ENCODE measurements around the gene CENPO. TPM values are rescaled to one million over a fixed set of nuclear protein-coding genes. Genes with fewer than 3 reads are reported as not detected.

The CENPO gene
- total and polyA plus RNA-seq, 2 donors (not counting 1 experiment from before 2014, with no cell fraction given), result 9.1 to 12.7 TPM

GRCh38 chr2:24820175-24820513, 26.9 kb downstream of the CENPO start:
- no peak overlapping the region for H3K4me3 ChIP-seq (replicated peaks in 1 of 4; ENCODE audit: control extremely low read depth in 1 of 4, insufficient read depth in 1 of 4, low read depth in 3 of 4, low read length in 4 of 4)
- no peaks in the 10 kb centered on the region for H4K20me1 ChIP-seq (ENCODE audit: control insufficient read depth, extremely low read depth, insufficient read depth, low read length)

GRCh38 chr2:24820598-24821432, 27.6 kb downstream of the CENPO start:
- peaks cover 2% of the 10 kb centered on the region for H3K4me1 ChIP-seq (ENCODE audit: control insufficient read depth, extremely low read depth, insufficient read depth, low read length)
- H3K4me3 ChIP-seq (replicated peaks in 1 of 4; ENCODE audit: control extremely low read depth in 1 of 4, insufficient read depth in 1 of 4, low read depth in 3 of 4, low read length in 4 of 4), result no peak overlapping the region
- H4K20me1 ChIP-seq (ENCODE audit: control insufficient read depth, extremely low read depth, insufficient read depth, low read length), result no peaks in the 10 kb centered on the region
- TF ChIP-seq EZH2 (IDR thresholded peaks at IDR 0.05; ENCODE audit: low read length, missing control alignments) (no peak), CTCF (conservative IDR thresholded peaks at IDR 0.05 in 1 of 2, IDR thresholded peaks at IDR 0.05 in 1 of 2; ENCODE audit: low read depth in 1 of 2, low read length in 2 of 2) (no peak)
- H3K36me3 ChIP-seq (ENCODE audit: control insufficient read depth, insufficient read depth, low read length), result peaks cover 26% of the 10 kb centered on the region
- no peaks in the 10 kb centered on the region for H3K27me3 ChIP-seq (ENCODE audit: control insufficient read depth, insufficient read depth, low read length)
- peaks cover 2% of the 10 kb centered on the region for H3K79me2 ChIP-seq (ENCODE audit: control insufficient read depth, insufficient read depth, low read length)
- no peaks in the 10 kb centered on the region for H3K9me3 ChIP-seq (ENCODE audit: control insufficient read depth, insufficient read depth, low read depth, low read length)
- no peak overlapping the region for H3K9ac ChIP-seq (ENCODE audit: insufficient read depth, low read length)
- no peak overlapping the region for H2AFZ ChIP-seq (ENCODE audit: low read length)
- DNase-seq (ENCODE audit: low read depth in 2 of 2), result no peak
- no peak overlapping the region for H3K27ac ChIP-seq (ENCODE audit: insufficient read depth, low read length)
- no peak overlapping the region for H3K4me2 ChIP-seq (ENCODE audit: extremely low read depth, insufficient read depth, low read length)

More at GRCh38 chr2:24820175-24820513, 26.9 kb downstream of the CENPO start:
- H3K27me3 ChIP-seq (ENCODE audit: control insufficient read depth, insufficient read depth, low read length), result no peaks in the 10 kb centered on the region
- TF ChIP-seq EZH2 (IDR thresholded peaks at IDR 0.05; ENCODE audit: low read length, missing control alignments) (no peak), CTCF (conservative IDR thresholded peaks at IDR 0.05 in 1 of 2, IDR thresholded peaks at IDR 0.05 in 1 of 2; ENCODE audit: low read depth in 1 of 2, low read length in 2 of 2) (no peak)
- H3K4me2 ChIP-seq (ENCODE audit: extremely low read depth, insufficient read depth, low read length), result no peak overlapping the region
- H2AFZ ChIP-seq (ENCODE audit: low read length), result no peak overlapping the region
- no peak overlapping the region for H3K27ac ChIP-seq (ENCODE audit: insufficient read depth, low read length)
- DNase-seq (ENCODE audit: low read depth in 2 of 2), result no peak
- H3K9me3 ChIP-seq (ENCODE audit: control insufficient read depth, insufficient read depth, low read depth, low read length), result no peaks in the 10 kb centered on the region
- peaks cover 5% of the 10 kb centered on the region for H3K79me2 ChIP-seq (ENCODE audit: control insufficient read depth, insufficient read depth, low read length)
- H3K4me1 ChIP-seq (ENCODE audit: control insufficient read depth, extremely low read depth, insufficient read depth, low read length), result peaks cover 2% of the 10 kb centered on the region
- peaks cover 26% of the 10 kb centered on the region for H3K36me3 ChIP-seq (ENCODE audit: control insufficient read depth, insufficient read depth, low read length)
- H3K9ac ChIP-seq (ENCODE audit: insufficient read depth, low read length), result no peak overlapping the region

GRCh38 chr2:24821433-24821891, 28.2 kb downstream of the CENPO start:
- no peak for DNase-seq (ENCODE audit: low read depth in 2 of 2)
- Histone ChIP-seq H3K27me3 (ENCODE audit: control insufficient read depth, insufficient read depth, low read length) (no peaks in the 10 kb centered on the region), H3K9ac (ENCODE audit: insufficient read depth, low read length) (no peak overlapping the region), H2AFZ (ENCODE audit: low read length) (no peak overlapping the region), H3K9me3 (ENCODE audit: control insufficient read depth, insufficient read depth, low read depth, low read length) (no peaks in the 10 kb centered on the region), H3K36me3 (ENCODE audit: control insufficient read depth, insufficient read depth, low read length) (peaks cover 26% of the 10 kb centered on the region), H4K20me1 (ENCODE audit: control insufficient read depth, extremely low read depth, insufficient read depth, low read length) (no peaks in the 10 kb centered on the region), H3K4me3 (replicated peaks in 1 of 4; ENCODE audit: control extremely low read depth in 1 of 4, insufficient read depth in 1 of 4, low read depth in 3 of 4, low read length in 4 of 4) (no peak overlapping the region), H3K4me2 (ENCODE audit: extremely low read depth, insufficient read depth, low read length) (no peak overlapping the region), H3K79me2 (ENCODE audit: control insufficient read depth, insufficient read depth, low read length) (peaks cover 2% of the 10 kb centered on the region), H3K27ac (ENCODE audit: insufficient read depth, low read length) (no peak overlapping the region), H3K4me1 (ENCODE audit: control insufficient read depth, extremely low read depth, insufficient read depth, low read length) (peaks cover 2% of the 10 kb centered on the region)
- TF ChIP-seq EZH2 (IDR thresholded peaks at IDR 0.05; ENCODE audit: low read length, missing control alignments), result no peak
- TF ChIP-seq CTCF (conservative IDR thresholded peaks at IDR 0.05 in 1 of 2, IDR thresholded peaks at IDR 0.05 in 1 of 2; ENCODE audit: low read depth in 1 of 2, low read length in 2 of 2), result no peak

Data from fibroblast of lung (primary cell).